GM10266 (cell line): ENCODE results near the gene CBLIF.
"Not testable (repeated sequence)": the region's sequence is repeated elsewhere in the genome, so short reads cannot be mapped to it uniquely, and the experiment has no call there.

Experiments used
- DNase-seq: peaks from one replicate; pipeline ENCODE4 v3.0.0; 2012; ENCODE audit errors: extremely low spot score
- TF ChIP-seq, protein P1 (sequence below): IDR thresholded peaks from 2 replicates; pipeline ENCODE4 v1.5.1; 2012; ENCODE audit warnings: mild to moderate bottlenecking, low read depth; ENCODE audit not compliant: control insufficient read depth, insufficient read depth; ENCODE audit errors: missing control alignments

The CBLIF gene

DNA sequence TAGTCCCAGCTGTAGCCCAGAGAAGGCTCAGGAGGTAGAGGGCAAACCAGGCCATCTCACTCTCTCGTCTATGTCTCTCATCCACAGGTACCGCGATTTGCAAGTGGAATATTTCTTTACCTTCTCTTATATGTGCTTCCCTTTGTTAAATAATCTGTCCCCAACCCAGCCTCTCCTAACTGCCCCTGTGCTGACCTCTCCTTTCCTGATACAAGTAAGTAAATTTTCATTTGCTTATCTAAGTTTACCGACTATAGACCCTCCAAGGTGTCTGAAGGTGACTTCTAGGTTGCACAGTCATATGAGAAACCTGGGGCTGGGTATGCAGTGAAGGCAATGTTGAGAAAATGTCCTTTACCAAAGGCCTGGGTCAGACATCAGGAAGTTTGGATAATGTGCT is at the start of gene CBLIF:
CBLIF (minus strand) TSS at position 101 of the 400 bp plus-strand sequence; CDS start at position 55, 46 bp downstream.
- DNase-seq = no peak

DNA sequence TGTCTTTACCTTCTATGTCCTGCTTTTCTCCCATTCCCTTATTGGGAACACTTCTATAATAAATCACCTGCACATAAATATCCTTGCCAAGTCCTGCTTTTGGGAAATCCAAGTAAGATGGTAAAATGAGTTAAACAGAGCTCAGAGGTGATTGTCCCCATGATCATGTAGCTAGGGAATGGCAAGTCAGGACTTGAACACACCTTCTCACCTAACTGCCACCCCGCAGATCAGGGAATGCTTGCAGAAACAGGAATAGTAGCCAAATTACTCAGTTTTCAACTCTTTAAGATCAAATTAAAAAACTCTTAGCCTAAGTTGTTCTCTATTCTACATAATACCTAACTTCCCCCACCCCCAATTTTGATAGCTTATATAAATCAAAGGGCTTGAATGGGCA is 49.3 kb upstream of the CBLIF start:
- DNase-seq = no peak
- TF ChIP-seq, protein P1, sequence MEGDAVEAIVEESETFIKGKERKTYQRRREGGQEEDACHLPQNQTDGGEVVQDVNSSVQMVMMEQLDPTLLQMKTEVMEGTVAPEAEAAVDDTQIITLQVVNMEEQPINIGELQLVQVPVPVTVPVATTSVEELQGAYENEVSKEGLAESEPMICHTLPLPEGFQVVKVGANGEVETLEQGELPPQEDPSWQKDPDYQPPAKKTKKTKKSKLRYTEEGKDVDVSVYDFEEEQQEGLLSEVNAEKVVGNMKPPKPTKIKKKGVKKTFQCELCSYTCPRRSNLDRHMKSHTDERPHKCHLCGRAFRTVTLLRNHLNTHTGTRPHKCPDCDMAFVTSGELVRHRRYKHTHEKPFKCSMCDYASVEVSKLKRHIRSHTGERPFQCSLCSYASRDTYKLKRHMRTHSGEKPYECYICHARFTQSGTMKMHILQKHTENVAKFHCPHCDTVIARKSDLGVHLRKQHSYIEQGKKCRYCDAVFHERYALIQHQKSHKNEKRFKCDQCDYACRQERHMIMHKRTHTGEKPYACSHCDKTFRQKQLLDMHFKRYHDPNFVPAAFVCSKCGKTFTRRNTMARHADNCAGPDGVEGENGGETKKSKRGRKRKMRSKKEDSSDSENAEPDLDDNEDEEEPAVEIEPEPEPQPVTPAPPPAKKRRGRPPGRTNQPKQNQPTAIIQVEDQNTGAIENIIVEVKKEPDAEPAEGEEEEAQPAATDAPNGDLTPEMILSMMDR = no peak

More for the DNA sequence above, at the start of gene CBLIF:
- TF ChIP-seq, protein P1 = no peak

DNA sequence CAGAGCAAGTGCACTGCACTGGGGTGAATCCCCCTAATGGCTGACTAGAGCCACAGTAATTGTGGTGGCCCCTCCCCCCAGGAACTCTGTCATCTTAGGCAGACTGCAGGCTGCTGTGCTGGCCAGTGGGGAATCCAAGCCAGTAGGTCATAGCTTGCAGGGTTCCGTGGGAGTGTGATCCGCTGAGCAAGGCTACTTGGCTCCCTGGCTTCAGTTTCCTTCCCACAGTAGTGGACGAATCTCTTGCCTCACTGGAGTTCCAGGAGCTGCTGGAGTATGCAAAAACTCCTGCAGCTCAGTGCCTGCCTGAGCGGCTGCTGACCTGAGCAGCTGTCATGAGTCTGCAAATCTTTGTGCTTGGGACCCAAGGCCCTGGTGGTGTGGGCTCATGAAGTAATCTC is 46.5 kb upstream of the CBLIF start:
- no peak for DNase-seq
- TF ChIP-seq, protein P1 = no peak

DNA sequence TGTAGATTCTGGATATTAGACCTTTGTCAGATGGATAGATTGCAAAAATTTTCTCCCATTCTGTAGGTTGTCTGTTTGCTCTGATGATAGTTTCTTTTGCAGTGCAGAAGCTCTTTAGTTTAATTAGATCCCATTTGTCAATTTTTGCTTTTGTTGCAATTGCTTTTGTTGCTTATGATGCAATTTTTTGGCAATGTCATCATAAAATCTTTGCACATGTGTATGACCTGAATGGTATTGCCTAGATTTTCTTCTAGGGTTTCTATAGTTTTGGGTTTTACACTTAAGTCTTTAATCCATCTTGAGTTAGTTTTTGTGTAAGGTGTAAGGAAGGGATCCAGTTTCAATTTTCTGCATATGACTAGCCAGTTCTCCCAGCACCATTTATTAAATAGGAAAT is 41.9 kb upstream of the CBLIF start:
- not testable (repeated sequence) for DNase-seq

DNA sequence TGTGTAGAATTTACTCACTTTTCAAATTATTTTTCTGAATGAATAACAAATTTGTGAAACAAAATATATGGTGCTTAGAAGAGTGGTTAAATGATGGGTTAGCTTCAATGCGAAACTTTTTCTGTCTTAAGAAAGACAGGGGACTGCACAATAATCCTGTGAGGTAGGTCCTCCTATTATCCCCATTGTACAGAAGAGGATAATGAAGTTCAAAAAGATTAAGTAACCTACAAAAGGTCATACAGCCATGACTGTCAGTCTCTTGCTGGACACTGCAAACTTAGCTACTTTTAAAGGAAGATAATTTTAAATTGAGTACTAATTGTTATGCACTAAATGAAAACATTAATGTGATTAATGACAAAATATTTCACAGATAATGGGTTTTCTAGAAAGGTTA is 38.3 kb upstream of the CBLIF start:
- no peak for DNase-seq
- TF ChIP-seq, protein P1 = no peak

DNA sequence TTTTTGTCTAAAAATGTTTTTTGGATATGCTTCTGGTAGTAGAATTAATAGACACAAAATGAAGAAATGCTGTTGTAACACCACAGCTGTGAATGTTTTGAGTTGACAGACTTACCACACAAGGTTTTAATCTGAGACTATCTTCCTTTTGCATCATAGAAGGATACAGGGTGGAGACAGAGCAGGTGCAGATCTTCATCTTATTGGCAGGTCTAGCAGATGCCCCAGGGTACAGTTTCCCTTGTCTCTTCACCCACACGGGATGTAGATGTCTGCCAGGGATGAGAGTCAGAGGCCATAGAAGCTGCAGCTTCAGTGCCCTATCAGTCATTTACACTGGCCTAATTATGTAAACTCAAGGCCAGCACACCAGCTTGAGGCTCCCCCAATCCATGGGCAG is 34.3 kb upstream of the CBLIF start:
- DNase-seq = no peak
- TF ChIP-seq, protein P1 = no peak

DNA sequence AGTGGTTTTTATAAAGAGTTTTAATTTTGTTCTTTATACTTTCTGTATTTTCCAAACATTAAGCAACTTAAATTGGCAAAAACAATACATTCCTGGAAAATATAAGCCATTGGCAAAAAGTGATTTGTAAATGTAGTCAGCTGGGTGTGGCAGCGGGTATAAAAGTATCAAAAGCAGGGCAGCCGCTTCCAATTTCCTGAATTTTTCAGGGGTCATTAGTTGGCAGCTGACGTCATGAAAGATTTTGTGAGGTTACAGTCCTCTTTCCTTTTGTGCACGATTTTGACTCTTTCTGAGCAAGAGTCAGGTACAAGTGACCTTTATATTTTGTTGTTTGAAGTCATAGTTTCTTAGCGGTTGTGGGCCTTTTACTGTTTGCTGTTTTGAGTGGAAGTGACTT is 33.3 kb upstream of the CBLIF start, which contains the start of gene OOSP3:
OOSP3 (plus strand) TSS at position 208 of the 400 bp plus-strand sequence; CDS start at position 235, 27 bp downstream.
- TF ChIP-seq, protein P1 = no peak
- no peak for DNase-seq

DNA sequence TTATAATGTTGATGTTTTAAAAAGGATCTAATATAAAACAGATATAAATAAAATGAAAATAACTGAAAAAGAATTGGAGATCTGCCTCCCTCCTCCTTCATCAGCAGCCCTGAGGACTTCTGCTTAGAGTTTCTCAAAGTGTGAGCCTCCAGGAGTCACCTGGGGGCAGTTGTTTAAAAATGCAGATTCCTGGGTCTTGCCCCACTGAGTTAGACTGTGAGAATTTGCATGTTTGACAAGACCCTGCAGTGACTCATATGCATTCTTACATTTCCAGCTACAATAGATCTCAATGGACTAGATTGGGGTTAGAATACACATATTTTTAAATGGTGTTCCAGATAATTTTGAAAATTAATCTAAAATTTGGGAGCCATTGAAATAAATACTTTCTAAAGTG is 32.5 kb upstream of the CBLIF start:
- no peak for DNase-seq
- TF ChIP-seq, protein P1 = no peak
